HG02610 (cell line): ENCODE results near the gene WDR74.
"Not testable (repeated sequence)": the region's sequence is repeated elsewhere in the genome, so short reads cannot be mapped to it uniquely, and the experiment has no call there.

ENCODE experiments used
- ATAC-seq: cut with Tn5 transposase; IDR thresholded peaks from one replicate; pipeline ENCODE4 v1.9.1; 2021; ENCODE audit warnings: mild to moderate bottlenecking, moderate library complexity; ENCODE audit not compliant: unreplicated experiment

WDR74 gene

DNA sequence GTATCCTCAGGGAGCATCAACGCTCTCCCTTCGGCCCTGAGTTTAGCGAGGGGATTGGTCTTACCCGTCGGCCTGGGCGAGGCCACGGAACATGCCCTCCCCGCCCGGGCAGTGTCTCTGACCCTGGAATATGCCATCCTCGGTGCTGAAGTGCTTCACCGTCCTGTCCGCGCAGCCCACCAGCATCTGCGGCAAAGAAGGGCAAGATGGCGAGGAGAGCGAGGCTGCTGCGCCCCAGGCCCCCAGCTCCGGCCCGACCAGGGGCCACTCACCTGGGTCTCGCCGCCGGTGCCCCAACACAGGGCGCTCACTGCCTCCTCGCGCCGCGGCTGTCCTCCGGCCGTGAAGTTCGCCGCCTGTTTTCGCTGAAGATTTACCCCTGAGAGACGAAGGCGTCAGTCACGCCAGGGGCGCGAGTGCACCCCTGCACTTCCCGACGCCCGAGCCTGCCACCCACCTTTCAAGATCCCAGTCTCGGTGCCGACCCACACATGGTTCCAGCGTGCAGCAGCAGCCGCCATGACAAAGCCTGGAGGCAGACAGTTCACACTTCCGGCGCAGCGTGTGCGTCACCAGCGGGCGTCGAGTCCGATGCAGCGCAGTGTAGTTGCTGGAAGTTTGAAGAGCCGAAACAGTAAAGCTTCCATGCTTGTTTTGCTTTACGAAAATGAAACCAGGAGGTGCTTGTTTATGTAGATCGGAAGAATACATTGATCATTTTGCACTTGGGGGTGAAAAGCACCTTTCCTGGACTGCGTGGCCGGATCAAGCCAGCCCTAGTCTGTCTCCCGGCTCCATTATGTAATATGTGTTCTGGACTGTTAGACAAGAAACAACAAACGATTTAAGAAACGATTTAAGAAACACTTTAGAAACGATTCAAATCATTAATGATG, at the start of gene WDR74:
WDR74 (minus strand) TSS at position 541 of the 896 bp plus-strand sequence; CDS start at position 521, 20 bp downstream.
- peak; percentile 37 for ATAC-seq

DNA sequence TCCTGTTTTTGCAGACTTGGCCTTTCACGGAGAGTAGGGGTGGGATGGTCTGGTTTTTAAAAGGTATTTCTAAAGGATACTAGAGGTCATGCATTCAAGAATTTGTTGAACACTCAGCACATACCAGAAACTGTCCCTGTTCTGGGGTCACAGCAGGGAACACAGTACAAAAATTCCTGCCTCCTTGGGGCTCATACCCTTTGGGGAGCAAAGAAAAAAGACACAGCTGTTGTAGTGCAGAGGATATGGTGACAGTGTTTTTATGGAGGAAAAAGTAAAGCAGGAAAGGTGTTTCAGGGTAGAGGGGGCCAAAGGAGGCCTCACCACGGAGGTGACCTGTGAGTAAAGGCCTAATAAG, 49.7 kb upstream of the WDR74 start:
- ATAC-seq, result no peak

DNA sequence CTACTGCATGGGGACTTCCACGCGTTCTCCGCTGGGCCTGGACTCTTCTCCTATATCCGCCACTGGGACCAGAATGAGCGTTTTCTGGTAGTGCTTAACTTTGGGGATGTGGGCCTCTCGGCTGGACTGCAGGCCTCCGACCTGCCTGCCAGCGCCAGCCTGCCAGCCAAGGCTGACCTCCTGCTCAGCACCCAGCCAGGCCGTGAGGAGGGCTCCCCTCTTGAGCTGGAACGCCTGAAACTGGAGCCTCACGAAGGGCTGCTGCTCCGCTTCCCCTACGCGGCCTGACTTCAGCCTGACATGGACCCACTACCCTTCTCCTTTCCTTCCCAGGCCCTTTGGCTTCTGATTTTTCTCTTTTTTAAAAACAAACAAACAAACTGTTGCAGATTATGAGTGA, 49.0 kb upstream of the WDR74 start:
- no peak for ATAC-seq

DNA sequence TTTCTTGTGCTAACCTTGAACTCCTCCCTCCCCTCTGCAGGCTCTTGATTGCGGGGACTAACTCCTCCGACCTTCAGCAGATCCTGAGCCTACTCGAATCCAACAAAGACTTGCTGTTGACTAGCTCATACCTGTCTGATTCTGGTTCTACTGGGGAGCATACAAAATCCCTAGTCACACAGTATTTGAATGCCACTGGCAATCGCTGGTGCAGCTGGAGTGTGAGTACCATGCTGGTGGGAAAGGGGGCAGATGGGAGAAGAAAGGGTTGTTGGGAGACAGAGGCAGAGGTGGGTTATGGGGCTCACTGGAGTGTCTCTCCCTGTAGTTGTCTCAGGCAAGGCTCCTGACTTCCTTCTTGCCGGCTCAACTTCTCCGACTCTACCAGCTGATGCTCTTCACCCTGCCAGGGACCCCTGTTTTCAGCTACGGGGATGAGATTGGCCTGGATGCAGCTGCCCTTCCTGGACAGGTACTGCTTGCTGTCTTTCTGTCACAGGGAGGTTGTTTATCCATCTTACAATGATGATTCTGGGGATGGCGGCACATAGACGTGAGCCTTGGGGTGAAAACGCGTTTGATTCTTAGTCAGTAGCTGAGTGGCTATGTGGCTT, 45.9 kb upstream of the WDR74 start:
- ATAC-seq, result no peak

DNA sequence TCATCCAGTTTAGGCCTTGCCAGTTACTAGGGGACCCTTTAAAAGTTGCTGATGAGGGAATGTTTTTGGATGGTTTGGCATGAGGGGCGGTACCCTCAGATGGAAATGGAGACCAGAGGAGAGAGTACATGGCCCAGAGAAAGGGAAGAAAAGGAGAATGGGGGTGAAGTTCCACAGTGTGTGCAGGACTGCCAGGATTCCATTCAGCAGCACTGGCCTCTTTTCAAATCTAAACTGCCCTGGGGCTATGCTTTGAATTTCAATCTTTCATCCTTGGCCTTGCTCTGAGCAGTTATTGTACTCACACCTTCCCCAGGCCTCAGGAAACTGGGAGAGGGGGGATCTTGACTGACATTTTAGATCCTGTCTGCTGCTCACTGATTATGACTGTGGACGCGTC, 44.3 kb upstream of the WDR74 start:
- no peak for ATAC-seq

DNA sequence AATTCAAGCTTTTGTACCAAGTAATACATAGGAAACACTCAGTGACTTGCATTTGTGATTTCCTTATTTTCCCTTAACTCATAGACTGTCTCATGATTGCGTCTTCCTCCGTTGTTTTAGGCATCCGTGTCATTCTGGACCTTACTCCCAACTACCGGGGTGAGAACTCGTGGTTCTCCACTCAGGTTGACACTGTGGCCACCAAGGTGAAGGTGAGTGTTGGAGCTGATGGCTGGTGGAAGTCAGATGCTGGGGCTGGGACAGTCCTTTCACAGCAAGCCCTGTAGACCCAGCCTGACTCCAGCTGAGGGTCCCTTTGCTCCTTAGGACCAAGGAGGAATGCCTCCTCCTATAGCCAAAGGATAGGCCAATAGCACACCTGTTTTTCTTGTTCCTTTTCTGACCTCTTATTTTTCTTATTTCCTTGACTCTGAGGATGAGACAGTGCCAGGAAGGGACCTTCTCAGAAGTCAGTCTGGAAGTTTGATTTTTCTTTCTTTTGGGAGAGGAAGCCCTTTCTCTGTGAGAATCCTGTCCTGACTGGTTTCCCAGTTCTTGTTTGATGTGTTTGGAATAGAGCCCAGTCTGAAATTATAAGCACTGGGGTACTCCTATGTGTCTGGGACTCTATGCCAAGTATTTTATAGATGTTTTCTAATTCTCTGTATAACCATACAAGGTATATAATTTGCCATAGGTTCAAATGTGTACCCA, 43.6 kb upstream of the WDR74 start:
- no peak for ATAC-seq

DNA sequence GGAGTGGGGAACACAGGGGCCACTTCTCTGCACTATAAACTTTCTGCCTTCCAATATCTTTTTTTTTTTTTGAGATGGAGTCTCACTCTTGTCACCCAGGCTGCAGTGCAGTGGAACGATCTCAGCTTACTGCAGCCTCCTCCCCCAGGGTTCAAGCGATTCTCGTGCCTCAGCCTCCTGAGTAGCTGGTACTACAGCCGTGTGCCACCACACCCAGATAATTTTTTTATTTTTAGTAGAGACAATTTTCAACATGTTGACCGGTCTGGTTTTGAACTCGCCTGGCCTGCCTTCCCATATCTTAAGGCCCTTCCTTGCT, 43.0 kb upstream of the WDR74 start:
- ATAC-seq, result no peak

DNA sequence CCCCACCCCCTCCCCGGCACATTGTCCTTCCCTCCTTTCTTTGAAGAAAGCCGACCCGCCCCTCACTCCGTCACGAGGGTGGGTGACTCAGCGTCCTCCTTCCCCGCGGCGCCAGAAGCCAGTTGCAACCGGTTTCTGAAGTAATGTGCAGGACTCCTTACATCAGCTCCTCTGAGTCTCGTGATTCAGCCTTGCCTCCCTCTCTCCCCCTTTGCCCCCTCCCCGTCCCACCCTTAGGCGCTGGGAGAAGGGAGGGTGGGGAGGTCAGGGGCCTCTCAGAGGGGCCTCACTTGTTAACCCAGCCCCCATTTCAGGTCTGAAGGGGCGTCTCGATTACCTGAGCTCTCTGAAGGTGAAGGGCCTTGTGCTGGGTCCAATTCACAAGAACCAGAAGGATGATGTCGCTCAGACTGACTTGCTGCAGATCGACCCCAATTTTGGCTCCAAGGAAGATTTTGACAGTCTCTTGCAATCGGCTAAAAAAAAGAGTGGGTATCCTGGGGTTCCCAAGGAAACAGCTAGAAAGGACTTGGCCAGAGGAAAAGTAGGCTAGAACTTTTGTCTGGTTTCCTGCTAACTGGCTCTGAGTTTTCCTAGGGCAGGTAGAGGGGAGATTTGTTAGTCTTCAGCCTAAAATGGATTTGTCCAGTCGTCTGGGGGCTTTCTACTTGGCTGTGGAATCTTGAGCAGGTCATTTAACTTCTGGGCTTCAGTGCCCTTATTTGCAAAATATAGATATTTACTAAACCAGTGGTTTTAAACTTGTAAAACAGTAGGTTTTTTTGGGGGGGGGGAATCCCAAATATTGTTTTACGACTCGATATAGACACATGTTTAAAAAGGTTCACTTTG, 42.4 kb upstream of the WDR74 start:
- ATAC-seq, result peak; percentile 49

DNA sequence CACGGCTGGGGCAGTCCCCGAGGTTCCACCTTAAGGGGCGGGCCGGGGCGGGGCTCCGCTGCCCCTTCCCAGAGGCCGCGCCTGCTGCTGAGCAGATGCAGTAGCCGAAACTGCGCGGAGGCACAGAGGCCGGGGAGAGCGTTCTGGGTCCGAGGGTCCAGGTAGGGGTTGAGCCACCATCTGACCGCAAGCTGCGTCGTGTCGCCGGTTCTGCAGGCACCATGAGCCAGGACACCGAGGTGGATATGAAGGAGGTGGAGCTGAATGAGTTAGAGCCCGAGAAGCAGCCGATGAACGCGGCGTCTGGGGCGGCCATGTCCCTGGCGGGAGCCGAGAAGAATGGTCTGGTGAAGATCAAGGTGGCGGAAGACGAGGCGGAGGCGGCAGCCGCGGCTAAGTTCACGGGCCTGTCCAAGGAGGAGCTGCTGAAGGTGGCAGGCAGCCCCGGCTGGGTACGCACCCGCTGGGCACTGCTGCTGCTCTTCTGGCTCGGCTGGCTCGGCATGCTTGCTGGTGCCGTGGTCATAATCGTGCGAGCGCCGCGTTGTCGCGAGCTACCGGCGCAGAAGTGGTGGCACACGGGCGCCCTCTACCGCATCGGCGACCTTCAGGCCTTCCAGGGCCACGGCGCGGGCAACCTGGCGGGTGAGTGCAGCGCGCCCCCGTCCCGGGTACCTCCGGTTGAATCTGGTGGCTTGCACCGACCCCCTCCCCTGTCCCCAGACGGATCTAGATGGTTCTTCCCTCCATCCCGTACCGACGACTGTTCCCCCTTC, 41.6 kb upstream of the WDR74 start, which contains the start of gene SLC3A2:
SLC3A2 (plus strand) TSS at position 94 of the 776 bp plus-strand sequence; CDS start at position 222, 128 bp downstream.
- peak; percentile 75 for ATAC-seq

DNA sequence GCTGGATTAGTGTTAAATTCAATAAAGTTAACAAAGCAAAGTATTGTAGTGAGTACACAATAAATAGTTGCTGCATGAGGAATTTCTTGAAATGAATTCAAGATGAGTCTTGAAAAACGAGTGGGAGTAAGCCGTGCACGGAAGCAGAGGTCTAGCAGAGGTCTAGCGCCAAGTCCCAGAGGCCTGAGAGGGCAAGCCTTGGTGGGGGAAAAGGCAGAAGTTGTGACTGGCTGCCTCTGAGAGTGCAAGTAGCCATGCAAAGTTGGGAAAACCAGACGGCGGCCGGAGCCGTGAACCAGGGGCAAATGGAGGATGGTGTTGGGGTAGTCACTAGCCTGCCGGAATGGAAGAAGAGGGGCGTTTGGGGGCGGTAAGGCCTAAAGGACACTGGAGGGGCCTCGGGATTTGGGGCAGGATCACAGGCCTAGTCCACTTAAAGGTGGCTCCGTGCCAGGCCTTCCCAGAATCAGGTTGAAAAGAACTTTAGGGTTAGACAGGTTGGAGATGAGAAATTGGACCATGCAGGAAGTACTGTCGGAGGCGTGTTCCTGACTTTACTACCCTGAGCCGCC, 40.9 kb upstream of the WDR74 start:
- peak; percentile 24 for ATAC-seq

DNA sequence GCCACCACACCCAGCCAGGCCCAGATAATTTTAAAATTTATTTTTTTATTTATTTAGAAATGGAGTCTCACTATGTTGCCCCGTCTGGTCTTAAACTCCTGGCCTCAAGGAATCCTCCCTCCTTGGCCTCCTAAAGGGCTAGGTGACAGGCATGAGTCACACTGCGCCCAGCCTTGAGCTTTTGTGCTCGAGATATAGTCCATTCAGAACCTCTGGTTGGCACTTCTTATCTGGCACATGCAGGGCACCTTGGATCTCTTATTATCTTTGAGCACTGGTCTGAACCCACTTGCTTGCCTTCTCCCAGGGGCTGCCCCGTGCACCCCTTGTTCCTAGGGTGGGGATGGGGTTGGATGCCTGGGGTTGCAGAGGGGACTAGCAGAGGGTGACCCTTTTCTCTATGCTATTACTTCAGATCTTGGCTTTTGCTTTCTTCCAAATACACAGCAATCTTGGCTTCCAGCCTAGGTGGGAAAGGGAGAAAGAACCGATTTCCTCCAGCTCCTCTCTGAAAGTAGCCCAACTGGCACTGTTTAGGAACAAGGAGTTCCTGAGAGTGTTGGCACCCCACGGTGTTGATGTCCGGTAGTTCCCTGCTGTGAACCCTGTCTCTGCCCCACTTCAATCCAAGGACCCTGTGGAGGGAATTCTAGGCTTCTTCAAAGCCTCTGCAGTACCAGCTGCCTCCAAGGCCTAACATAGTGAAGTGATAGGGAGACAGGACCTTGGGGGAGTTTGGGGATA, 40.0 kb upstream of the WDR74 start:
- no peak for ATAC-seq

DNA sequence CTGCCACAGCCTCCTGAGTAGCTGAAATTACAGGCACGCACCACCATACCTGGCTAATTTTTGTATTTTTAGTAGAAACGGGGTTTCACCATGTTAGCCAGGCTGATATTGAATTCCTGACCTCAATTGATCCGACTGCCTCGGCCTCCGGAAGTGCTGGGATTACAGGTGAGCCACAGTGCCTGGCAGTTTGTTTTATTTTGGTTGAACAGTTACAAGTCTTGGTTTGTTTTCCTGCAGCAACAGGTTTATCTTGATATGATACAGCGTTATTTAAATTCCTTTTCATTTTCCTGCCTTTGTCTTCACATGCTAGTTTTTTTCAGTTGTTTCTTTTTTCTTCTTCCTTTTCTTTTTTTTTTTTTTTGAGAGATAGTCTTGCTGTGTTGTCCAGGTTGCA, 37.3 kb upstream of the WDR74 start:
- no peak for ATAC-seq

DNA sequence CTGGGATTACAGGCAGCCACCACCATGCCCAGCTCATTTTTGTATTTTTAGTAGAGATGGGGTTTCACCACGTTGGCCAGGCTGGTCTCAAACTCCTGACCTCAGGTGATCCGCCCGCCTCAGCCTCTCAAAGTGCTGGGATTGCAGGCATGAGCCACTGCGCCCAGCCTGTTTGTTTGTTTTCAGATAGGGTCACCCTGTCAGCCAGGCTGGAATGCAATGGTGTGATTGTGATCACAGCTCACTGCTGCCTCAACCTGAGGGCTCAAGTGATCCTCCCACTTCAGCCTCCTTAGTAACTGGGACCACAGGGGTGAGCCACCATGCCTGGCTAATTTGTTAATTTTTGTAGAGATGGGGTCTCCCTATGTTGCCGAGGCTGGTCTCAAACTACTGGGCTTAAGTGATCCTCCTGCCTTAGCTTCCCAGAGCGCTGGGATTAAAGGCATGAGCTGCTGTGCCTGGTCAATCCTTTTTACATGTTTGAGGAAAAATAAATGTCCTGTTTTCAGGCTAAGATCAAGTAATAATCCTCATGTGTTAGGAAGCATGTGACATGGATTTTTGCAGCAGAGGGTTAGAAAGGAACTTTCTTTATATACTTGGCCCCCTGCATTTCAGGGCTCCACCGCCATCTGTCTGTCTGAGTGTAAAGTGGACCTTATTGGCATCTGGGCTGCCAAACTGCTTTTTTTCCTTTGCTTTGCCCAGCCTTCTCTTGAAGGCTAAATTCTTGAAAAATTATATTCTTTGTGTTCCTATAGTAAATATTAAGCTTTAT, 36.5 kb upstream of the WDR74 start:
- no peak for ATAC-seq

DNA sequence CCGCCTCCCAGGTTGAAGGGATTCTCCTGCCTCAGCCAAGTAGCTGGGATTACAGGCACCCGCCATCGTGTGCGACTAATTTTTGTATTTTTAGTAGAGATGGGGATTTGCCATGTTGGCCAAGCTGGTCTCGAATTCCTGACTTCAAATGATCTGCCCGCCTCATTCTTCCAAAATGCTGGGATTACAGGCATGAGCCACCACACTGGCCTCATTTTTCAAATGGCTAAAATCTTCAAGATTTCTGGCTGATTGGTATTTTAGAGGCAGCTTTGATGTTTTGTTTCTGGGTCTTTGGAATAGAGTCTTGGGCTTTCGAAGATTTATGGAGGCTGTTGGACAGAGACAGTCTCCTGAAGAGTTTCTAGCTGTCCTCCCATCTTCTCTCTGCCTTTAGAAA, 35.5 kb upstream of the WDR74 start:
- ATAC-seq, result no peak

DNA sequence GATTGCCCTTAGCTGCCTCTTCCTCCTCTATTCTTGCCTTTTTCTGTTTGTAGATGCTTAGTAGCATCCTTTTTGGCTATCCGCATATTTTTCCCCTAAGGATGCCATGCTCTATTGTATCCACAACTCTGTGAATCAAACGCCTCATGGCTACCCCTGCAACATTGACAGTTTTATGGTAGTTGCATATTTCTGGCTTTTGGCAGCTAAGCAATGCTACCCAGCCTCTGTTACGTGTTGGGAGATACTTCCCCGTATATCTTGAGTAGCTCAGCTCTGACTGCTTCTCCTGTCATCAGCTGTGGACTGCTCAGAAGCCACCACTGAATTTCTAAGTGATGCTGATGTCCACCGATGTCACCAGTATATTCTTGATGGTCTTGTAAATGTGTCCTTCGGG, 26.2 kb upstream of the WDR74 start:
- ATAC-seq, result no peak

DNA sequence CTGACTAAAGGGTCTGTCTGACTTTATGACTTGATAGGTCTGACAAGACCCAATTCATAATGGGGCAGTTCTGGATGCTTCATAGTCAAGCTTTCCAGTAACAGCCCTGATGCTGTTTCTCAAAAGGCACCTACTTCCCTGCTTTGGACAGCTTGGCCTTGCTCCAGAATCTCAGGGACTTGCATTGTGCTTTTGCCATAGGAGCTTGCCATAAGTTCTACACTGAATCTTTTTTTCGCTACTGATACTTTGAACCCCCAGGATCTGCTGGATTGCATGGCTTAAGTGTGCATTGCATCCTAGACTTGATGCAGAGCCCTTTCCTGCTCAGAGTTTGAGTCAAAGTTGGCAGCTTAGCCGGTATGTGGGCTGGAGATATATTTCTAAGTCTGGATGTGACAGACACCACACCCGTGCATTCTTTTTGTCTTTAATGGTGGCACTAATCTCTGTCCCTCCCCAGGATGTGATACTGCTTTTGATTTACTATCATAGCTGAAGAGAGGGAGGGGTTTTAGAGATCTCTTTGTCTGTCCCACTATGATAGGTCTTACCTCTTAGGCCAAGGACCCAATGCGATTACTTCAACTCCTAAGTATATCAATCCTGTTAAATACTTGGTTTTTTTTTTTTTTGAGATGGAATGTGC, 24.4 kb upstream of the WDR74 start:
- no peak for ATAC-seq

DNA sequence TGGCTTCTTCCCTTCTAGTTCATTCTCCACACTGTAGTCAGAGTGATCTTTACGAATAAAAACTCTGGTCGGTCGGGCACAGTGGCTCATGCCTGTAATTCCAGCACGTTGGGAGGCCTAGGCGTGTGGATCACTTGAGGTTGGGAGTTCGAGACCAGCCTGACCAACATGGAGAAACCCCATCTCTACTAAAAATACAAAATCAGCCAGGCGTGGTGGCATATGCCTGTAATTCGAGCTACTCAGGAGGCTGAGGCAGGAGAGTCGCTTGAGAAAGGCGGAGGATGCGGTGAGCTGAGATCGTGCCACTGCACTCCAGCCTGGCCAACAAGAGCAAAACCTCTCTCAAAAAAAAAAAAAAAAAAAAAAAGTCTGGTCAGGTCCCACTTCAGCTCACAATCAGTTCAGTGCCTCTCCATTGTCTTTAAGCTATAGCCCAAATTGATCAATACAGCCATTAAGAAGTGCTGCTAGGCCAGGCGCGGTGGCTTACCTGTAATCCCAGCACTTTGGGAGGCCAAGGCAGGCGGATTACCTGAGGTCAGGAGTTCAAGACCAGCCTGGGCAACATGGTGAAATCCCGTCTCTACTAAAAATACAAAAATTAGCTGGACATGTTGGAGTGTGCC, 22.3 kb upstream of the WDR74 start:
- not testable (repeated sequence) for ATAC-seq
